Natural killer cell (primary cell): ENCODE data around the gene HES1. TPM values are rescaled to one million over a fixed set of nuclear protein-coding genes. Genes with fewer than 3 reads are reported as not detected.

Experiments used
- ATAC-seq, 3 donors: fragments of 150-1000 bp in 2 of 3; fragments of 200-7000 bp in 1 of 3; cut with Tn5 transposase; 1 replicate in 1 of 3; 2 replicates in 2 of 3; pipeline ENCODE4 v1.10.0; 2021; ENCODE audit warnings: mild to moderate bottlenecking in 2 of 3, moderate library complexity in 2 of 3
- DNase-seq, 2 donors: peaks; one replicate each; pipeline versions ENCODE4 v3.0.0 to v3.0.0-alpha.2; 2013 to 2021; ENCODE audit warnings: mixed read lengths in 1 of 2
- H3K27ac ChIP-seq: one replicate; pipeline ENCODE4 v1.5.1; 2013; ENCODE audit warnings: mild to moderate bottlenecking, low read length
- H3K27me3 ChIP-seq: one replicate; pipeline ENCODE4 v1.6.1; 2013; ENCODE audit warnings: low read length; ENCODE audit not compliant: control insufficient read depth, insufficient read depth
- H3K36me3 ChIP-seq: one replicate; pipeline ENCODE4 v1.6.1; 2013; ENCODE audit warnings: low read length; ENCODE audit not compliant: control insufficient read depth, insufficient read depth
- H3K4me1 ChIP-seq: one replicate; pipeline ENCODE4 v1.6.1; 2013; ENCODE audit warnings: low read length; ENCODE audit not compliant: control insufficient read depth, insufficient read depth
- H3K4me3 ChIP-seq: one replicate; pipeline ENCODE4 v1.5.1; 2013; ENCODE audit warnings: low read length
- H3K9me3 ChIP-seq: one replicate; pipeline ENCODE4 v1.6.1; 2013; ENCODE audit warnings: low read length; ENCODE audit not compliant: control insufficient read depth, insufficient read depth
- H3K27ac Mint-ChIP-seq, 2 donors: one replicate each; pipeline ENCODE4 v1.8.0; 2022; ENCODE audit warnings: mild to moderate bottlenecking in 2 of 2, mixed read lengths in 2 of 2, moderate library complexity in 1 of 2
- H3K27me3 Mint-ChIP-seq, 2 donors: one replicate each; pipeline ENCODE4 v1.8.0; 2022; ENCODE audit warnings: low read depth in 2 of 2, mixed read lengths in 2 of 2
- H3K36me3 Mint-ChIP-seq: one replicate; pipeline ENCODE4 v1.8.0; 2022; ENCODE audit warnings: mixed read lengths
- H3K4me1 Mint-ChIP-seq, 2 donors: one replicate each; pipeline ENCODE4 v1.8.0; 2022; ENCODE audit warnings: mixed read lengths in 2 of 2
- H3K4me3 Mint-ChIP-seq: one replicate; pipeline ENCODE4 v1.8.0; 2022; ENCODE audit warnings: mild to moderate bottlenecking, moderate library complexity, mixed read lengths
- H3K9me3 Mint-ChIP-seq, 2 donors: one replicate each; pipeline ENCODE4 v1.8.0; 2022; ENCODE audit warnings: mixed read lengths in 2 of 2
- CTCF ChIP-seq: fragments of 200-600 bp; IDR thresholded peaks from one replicate; pipeline ENCODE4 v1.8.0; 2022; ENCODE audit warnings: antibody characterized with exemption
- WGBS: methylation state at CpG from one replicate; pipeline ENCODE4 v1.1.7; 2013; ENCODE audit warnings: missing lambda C conversion rate; ENCODE audit not compliant: insufficient coverage; 5-methylcytosine and 5-hydroxymethylcytosine counted together
- intact Hi-C: fragments of 100-400 bp; cut with micrococcal nuclease; formaldehyde crosslinking; loops from one replicate; pipeline ENCODE4 v1.14.2; 2022
- total RNA-seq, 4 donors: library from RNA; stranded (reverse); fragments of 120-200 nt in 1 of 4; gene quantifications; one replicate each; pipeline versions ENCODE4 v1.2.3 to v1.2.4, GENCODE V29; 2013 to 2022

Gene HES1
- total RNA-seq, 3 donors from 2014 or later (not counting 1 experiment from before 2014, with no cell fraction given), result 1.5 to 4.4 (median 2.2) TPM

- DNase-seq, result peak in 1 of 2 donors; percentile 81
- no peaks in the 10 kb centered on the region for H3K36me3 ChIP-seq
- H3K27ac ChIP-seq, result peak overlapping the region; percentile 40
- WGBS, result 41% methylated on average over 5 of the region's 7 CpGs
- H3K27me3 ChIP-seq, result no peaks in the 10 kb centered on the region
- H3K4me1 Mint-ChIP-seq, result no peaks in the 10 kb centered on the region
- H3K36me3 Mint-ChIP-seq, result no peaks in the 10 kb centered on the region
- H3K4me1 ChIP-seq, result peaks cover 18% of the 10 kb centered on the region
- no peak overlapping the region for H3K4me3 ChIP-seq
- no peak overlapping the region for H3K27ac Mint-ChIP-seq
- H3K9me3 ChIP-seq, result no peaks in the 10 kb centered on the region
- peak in 2 of 3 donors; percentile 40 to 64 for ATAC-seq
- peaks cover 24 to 78% of the 10 kb centered on the region in 2 donors for H3K27me3 Mint-ChIP-seq
- H3K4me3 Mint-ChIP-seq, result no peak overlapping the region
- H3K9me3 Mint-ChIP-seq, result no peaks in the 10 kb centered on the region
- intact Hi-C loops, result no loop called here
- no peak for TF ChIP-seq CTCF
These were observed 32.4 kb upstream of the HES1 start for GRCh38 chr3:194103505-194103904.

- Histone ChIP-seq H3K9me3 (no peaks in the 10 kb centered on the region), H3K27ac (peak overlapping the region; percentile 57), H3K4me3 (no peak overlapping the region), H3K27me3 (no peaks in the 10 kb centered on the region), H3K4me1 (peaks cover 18% of the 10 kb centered on the region), H3K36me3 (no peaks in the 10 kb centered on the region)
- intact Hi-C loops, result no loop called here
- Mint-ChIP-seq H3K27ac (no peak overlapping the region), H3K4me1 (no peaks in the 10 kb centered on the region), H3K27me3 (peaks cover 24 to 77% of the 10 kb centered on the region in 2 donors), H3K36me3 (no peaks in the 10 kb centered on the region), H3K9me3 (no peaks in the 10 kb centered on the region), H3K4me3 (peak overlapping the region; percentile 28)
- TF ChIP-seq CTCF, result no peak
- DNase-seq (no peak), ATAC-seq (peak in 1 of 3 donors; percentile 34)
- 78% methylated on average over 8 of the region's 12 CpGs for WGBS
These were observed 31.8 kb upstream of the HES1 start for GRCh38 chr3:194103983-194104751.

GRCh38 chr3:194105292-194105691 is 30.7 kb upstream of the HES1 start:
- H3K27ac Mint-ChIP-seq, result no peak overlapping the region
- no peak for TF ChIP-seq CTCF
- peaks cover 25 to 72% of the 10 kb centered on the region in 2 donors for H3K27me3 Mint-ChIP-seq

More at GRCh38 chr3:194105292-194105691, 30.7 kb upstream of the HES1 start:
- Mint-ChIP-seq H3K36me3 (no peaks in the 10 kb centered on the region), H3K4me1 (no peaks in the 10 kb centered on the region), H3K9me3 (no peaks in the 10 kb centered on the region), H3K4me3 (no peak overlapping the region)
- H3K36me3 ChIP-seq, result no peaks in the 10 kb centered on the region
- H3K27me3 ChIP-seq, result no peaks in the 10 kb centered on the region
- H3K4me3 ChIP-seq, result no peak overlapping the region
- no peak for DNase-seq
- intact Hi-C loops, result no loop called here
- H3K4me1 ChIP-seq, result peaks cover 18% of the 10 kb centered on the region
- WGBS, result 73% methylated on average over 9 of the region's 9 CpGs
- ATAC-seq, result no peak
- no peak overlapping the region for H3K27ac ChIP-seq
- H3K9me3 ChIP-seq, result no peaks in the 10 kb centered on the region
